ENCODE results near the gene MAD1L1. TPM values are rescaled to one million over a fixed set of nuclear protein-coding genes. Genes with fewer than 3 reads are reported as not detected.

MAD1L1 gene
- total and polyA plus RNA-seq, 2 experiments from 2014 or later = 38.2 to 69.8 TPM

GRCh38 chr7:1924258-1924817 is 308.4 kb downstream of the MAD1L1 start:
- no peaks in the 10 kb centered on the region for H3K9me2 ChIP-seq (ENCODE audit: insufficient read depth)
- no peaks in the 10 kb centered on the region for H3K36me3 ChIP-seq (ENCODE audit: low read depth)
- peaks cover 9% of the 10 kb centered on the region; the same call in 1 of the 2 replicates for H3K79me2 ChIP-seq (ENCODE audit: insufficient read depth)
- WGBS, 2 experiments (ENCODE audit: low coverage in 1 of 2, low lambda C conversion rate in 2 of 2, missing lambda C conversion rate in 2 of 2) = 89% methylated on average over 10 of the region's 10 CpGs
- no peaks in the 10 kb centered on the region; the same call in 1 of the 2 replicates for H4K20me1 ChIP-seq (ENCODE audit: insufficient read depth)
- no peak for TF ChIP-seq EZH2phosphoT487 (IDR thresholded peaks at IDR 0.05; ENCODE audit: insufficient read depth, low read depth)
- no peak for TF ChIP-seq EZH2 (IDR thresholded peaks at IDR 0.05; ENCODE audit: insufficient read depth, poor library complexity, severe bottlenecking)
- H3K9ac ChIP-seq = no peak overlapping the region
- H3K4me2 ChIP-seq (ENCODE audit: unreplicated experiment) = no peak overlapping the region
- H3K4me1 ChIP-seq (ENCODE audit: insufficient read depth) = peaks cover 22% of the 10 kb centered on the region
- no peak overlapping the region for H2AFZ ChIP-seq
- no peak for DNase-seq
- H3K27me3 ChIP-seq (replicated peaks; ENCODE audit: insufficient read depth) = no peaks in the 10 kb centered on the region
- H3K4me3 ChIP-seq = no peak overlapping the region
- H3F3A ChIP-seq (ENCODE audit: insufficient read depth) = peaks cover 13% of the 10 kb centered on the region
- no peaks in the 10 kb centered on the region for H3K9me3 ChIP-seq (ENCODE audit: low read depth)
- no peak overlapping the region for H3K27ac ChIP-seq
- in situ Hi-C loops (cut with MboI) = no loop called here

DNA sequence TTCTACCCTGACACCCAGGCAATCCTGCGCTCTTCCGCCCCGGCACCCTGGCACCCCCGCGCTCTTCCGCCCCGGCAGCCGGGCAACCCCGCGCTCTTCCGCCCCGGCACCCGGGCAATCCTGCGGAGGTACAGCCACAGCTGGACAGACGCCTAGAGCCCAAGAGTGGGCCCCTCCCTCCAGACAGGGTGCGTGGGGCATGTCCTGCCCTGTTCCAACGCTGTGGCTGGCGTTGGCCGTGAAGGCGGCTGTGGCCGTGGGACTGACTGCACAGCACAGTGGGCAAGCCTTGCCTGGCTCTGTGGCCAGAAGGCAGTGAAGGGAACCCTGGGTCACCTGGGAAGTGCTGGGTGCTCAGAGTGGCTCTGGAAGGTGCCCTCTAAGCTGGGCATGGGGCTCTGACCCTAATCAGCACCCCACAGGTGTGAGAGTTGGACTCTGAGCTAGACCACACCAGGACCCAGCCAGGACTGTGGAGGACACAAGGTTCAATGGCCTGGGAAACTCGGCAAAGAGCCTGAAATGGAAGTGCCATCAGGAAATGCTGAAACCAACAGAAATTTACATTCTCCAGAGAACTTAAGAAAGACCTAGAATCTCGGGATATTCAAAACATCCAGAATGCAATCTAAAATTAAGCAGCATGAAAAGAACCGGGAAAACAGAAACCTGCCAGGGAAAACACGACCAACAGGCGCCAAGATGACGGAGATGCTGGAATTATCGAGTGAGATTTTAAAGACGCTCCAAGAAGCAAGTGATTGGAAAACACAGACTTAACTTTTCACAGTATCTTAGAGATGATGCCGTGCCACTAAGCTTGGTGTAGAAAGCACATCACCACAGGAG is 309.1 kb downstream of the MAD1L1 start:
- H3K27me3 ChIP-seq (replicated peaks; ENCODE audit: insufficient read depth) = no peaks in the 10 kb centered on the region
- WGBS, 2 experiments (ENCODE audit: low coverage in 1 of 2, low lambda C conversion rate in 2 of 2, missing lambda C conversion rate in 2 of 2) = 89 to 93% methylated on average over 30 of the region's 30 CpGs
- no peak for DNase-seq
- H4K20me1 ChIP-seq (ENCODE audit: insufficient read depth) = no peaks in the 10 kb centered on the region; the same call in 1 of the 2 replicates
- no peak overlapping the region for H2AFZ ChIP-seq
- TF ChIP-seq EZH2phosphoT487 (IDR thresholded peaks at IDR 0.05; ENCODE audit: insufficient read depth, low read depth) (no peak), EZH2 (IDR thresholded peaks at IDR 0.05; ENCODE audit: insufficient read depth, poor library complexity, severe bottlenecking) (no peak)
- H3K4me2 ChIP-seq (ENCODE audit: unreplicated experiment) = no peak overlapping the region
- in situ Hi-C loops (cut with MboI) = no loop called here
- H3K9ac ChIP-seq = no peak overlapping the region
- H3K27ac ChIP-seq = no peak overlapping the region
- peaks cover 9% of the 10 kb centered on the region; the same call in 1 of the 2 replicates for H3K79me2 ChIP-seq (ENCODE audit: insufficient read depth)
- H3K36me3 ChIP-seq (ENCODE audit: low read depth) = no peaks in the 10 kb centered on the region
- no peaks in the 10 kb centered on the region for H3K9me2 ChIP-seq (ENCODE audit: insufficient read depth)
- no peaks in the 10 kb centered on the region for H3K9me3 ChIP-seq (ENCODE audit: low read depth)
- peaks cover 22% of the 10 kb centered on the region for H3K4me1 ChIP-seq (ENCODE audit: insufficient read depth)
- H3F3A ChIP-seq (ENCODE audit: insufficient read depth) = peaks cover 13% of the 10 kb centered on the region
- no peak overlapping the region for H3K4me3 ChIP-seq

DNA sequence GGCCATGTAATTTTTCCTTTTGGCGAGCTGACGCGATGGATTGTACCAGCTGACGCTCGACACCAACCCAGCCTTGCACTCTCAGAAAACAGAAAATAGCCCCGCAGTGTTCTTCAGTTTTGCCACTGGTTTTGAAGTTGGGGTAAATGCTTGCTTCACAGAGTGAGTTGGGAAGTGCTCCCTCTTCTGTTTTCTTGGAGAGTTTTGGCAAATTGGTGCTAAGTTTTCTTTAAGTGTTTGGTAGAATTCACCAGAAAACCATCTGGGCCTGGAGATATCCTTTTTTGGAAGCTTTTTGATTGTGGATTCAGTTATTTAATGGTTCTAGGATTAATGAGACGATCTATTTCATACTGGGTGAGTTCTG is 309.9 kb downstream of the MAD1L1 start:
- no peak overlapping the region for H3K4me3 ChIP-seq
- no peaks in the 10 kb centered on the region for H3K27me3 ChIP-seq (replicated peaks; ENCODE audit: insufficient read depth)
- H4K20me1 ChIP-seq (ENCODE audit: insufficient read depth) = no peaks in the 10 kb centered on the region; the same call in 1 of the 2 replicates
- no peak overlapping the region for H3K4me2 ChIP-seq (ENCODE audit: unreplicated experiment)
- no peak overlapping the region for H2AFZ ChIP-seq
- H3K36me3 ChIP-seq (ENCODE audit: low read depth) = no peaks in the 10 kb centered on the region
- 90 to 92% methylated on average over 7 of the region's 7 CpGs for WGBS, 2 experiments (ENCODE audit: low coverage in 1 of 2, low lambda C conversion rate in 2 of 2, missing lambda C conversion rate in 2 of 2)
- peaks cover 9% of the 10 kb centered on the region; the same call in 1 of the 2 replicates for H3K79me2 ChIP-seq (ENCODE audit: insufficient read depth)
- H3K9me2 ChIP-seq (ENCODE audit: insufficient read depth) = no peaks in the 10 kb centered on the region
- H3F3A ChIP-seq (ENCODE audit: insufficient read depth) = peaks cover 13% of the 10 kb centered on the region
- no peaks in the 10 kb centered on the region for H3K9me3 ChIP-seq (ENCODE audit: low read depth)
- H3K9ac ChIP-seq = no peak overlapping the region; the same call in 1 of the 2 replicates
- TF ChIP-seq EZH2 (IDR thresholded peaks at IDR 0.05; ENCODE audit: insufficient read depth, poor library complexity, severe bottlenecking) = no peak
- no peak for TF ChIP-seq EZH2phosphoT487 (IDR thresholded peaks at IDR 0.05; ENCODE audit: insufficient read depth, low read depth)
- in situ Hi-C loops (cut with MboI) = no loop called here
- no peak overlapping the region; the same call in 1 of the 2 replicates for H3K27ac ChIP-seq
- H3K4me1 ChIP-seq (ENCODE audit: insufficient read depth) = peaks cover 22% of the 10 kb centered on the region
- peak; percentile 42 for DNase-seq

GRCh38 chr7:1922071-1922869 is 310.5 kb downstream of the MAD1L1 start:
- no peak for TF ChIP-seq EZH2phosphoT487 (IDR thresholded peaks at IDR 0.05; ENCODE audit: insufficient read depth, low read depth)
- TF ChIP-seq EZH2 (IDR thresholded peaks at IDR 0.05; ENCODE audit: insufficient read depth, poor library complexity, severe bottlenecking) = no peak
- peak overlapping the region; percentile 47 for H3K27ac ChIP-seq
- peak; percentile 86 for DNase-seq
- no peaks in the 10 kb centered on the region; the same call in 1 of the 2 replicates for H4K20me1 ChIP-seq (ENCODE audit: insufficient read depth)
- H2AFZ ChIP-seq = peak overlapping the region; percentile 24; the same call in 1 of the 2 replicates
- in situ Hi-C loops (cut with MboI) = no loop called here
- H3K9me2 ChIP-seq (ENCODE audit: insufficient read depth) = no peaks in the 10 kb centered on the region
- H3K27me3 ChIP-seq (replicated peaks; ENCODE audit: insufficient read depth) = no peaks in the 10 kb centered on the region
- no peaks in the 10 kb centered on the region for H3K36me3 ChIP-seq (ENCODE audit: low read depth)
- H3F3A ChIP-seq (ENCODE audit: insufficient read depth) = peaks cover 13% of the 10 kb centered on the region
- peak overlapping the region; percentile 61 for H3K4me3 ChIP-seq
- H3K79me2 ChIP-seq (ENCODE audit: insufficient read depth) = peaks cover 9% of the 10 kb centered on the region; the same call in 1 of the 2 replicates
- H3K9ac ChIP-seq = peak overlapping the region; percentile 55
- WGBS, 2 experiments (ENCODE audit: low coverage in 1 of 2, low lambda C conversion rate in 2 of 2, missing lambda C conversion rate in 2 of 2) = 32 to 33% methylated on average over 40 to 42 of the region's 42 CpGs
- H3K9me3 ChIP-seq (ENCODE audit: low read depth) = no peaks in the 10 kb centered on the region
- H3K4me1 ChIP-seq (ENCODE audit: insufficient read depth) = peaks cover 27% of the 10 kb centered on the region
- H3K4me2 ChIP-seq (ENCODE audit: unreplicated experiment) = peak overlapping the region; percentile 56
